A549 treated with AZD9567 at 1 μM for 4 hours (cell line): ENCODE results near the gene NKX2-1. TPM values are rescaled to one million over a fixed set of nuclear protein-coding genes. Genes with fewer than 3 reads are reported as not detected.

Experiments
- total RNA-seq: library from RNA; stranded (reverse); fragments of 200-300 nt; extraction: Qiagen RNA extraction; gene quantifications from 5 replicates; pipeline ENCODE4 v1.2.3, GENCODE V29; 2022; ENCODE audit not compliant: insufficient read depth

NKX2-1 gene
- 0.03 to 0.08 TPM in 2 of 5 replicates, not detected in the others for total RNA-seq

DNA sequence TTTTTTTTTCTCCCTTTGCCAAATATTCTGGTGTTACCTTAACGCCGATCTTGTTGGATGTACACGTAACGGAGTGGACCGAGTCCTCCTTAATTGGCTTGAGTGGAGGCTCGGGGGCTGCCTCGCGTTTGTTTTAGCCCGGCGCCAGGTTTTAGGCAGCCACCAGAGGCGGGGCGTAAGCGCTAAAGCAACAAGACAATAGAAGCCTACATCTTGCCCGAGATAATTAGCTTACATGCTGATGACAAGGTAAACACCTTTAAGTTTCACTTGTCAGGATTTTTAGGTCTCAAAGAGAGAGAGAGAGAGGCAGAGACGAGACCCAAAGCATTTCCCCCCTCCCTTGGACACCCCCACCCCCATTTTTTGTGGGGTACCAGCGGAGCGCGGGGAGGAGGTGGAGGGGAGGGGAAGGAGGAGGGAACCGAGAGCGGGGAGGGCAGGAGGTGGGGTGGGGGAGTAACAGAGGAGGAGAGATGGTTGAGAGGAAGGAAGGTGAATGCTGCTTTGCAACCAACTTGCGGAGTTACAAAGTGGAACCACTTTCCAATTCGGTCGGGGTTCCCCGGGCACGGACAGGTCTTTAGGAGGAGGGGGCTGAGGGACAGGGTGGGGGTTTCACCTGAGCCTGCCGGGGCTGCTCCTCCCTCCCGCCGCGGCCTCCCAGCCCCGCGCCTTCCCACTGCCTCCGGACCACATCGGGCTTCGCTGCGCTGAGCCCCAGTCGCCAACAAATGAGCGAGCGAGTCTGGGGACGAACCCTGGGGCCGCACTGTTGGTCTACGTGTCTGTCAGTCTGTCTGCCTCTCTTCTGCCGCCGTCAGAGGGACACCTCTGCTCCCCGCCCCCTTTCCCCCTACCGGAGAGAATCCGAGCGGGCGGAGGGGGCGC, at the start of gene NKX2-1:
TSS of gene NKX2-1 (minus strand) at position 802 of the 891 bp plus-strand sequence. CDS start at position 699, 103 bp downstream.

Other genes starting within 250 kb of the NKX2-1 start
- 14.2 to 21.6 TPM (median 16.9 TPM) in 5 replicates for gene MBIP, start 199.6 kb downstream of the NKX2-1 start, total RNA-seq
- 2.9 to 3.6 TPM (median 3.4 TPM) in 4 of 5 replicates, not detected in the other for gene NKX2-8, start 62.4 kb upstream of the NKX2-1 start, total RNA-seq
- 1.5 to 3.7 TPM (median 3.2 TPM) in 5 replicates for gene PAX9, start 141.6 kb upstream of the NKX2-1 start, total RNA-seq